HG03565 (cell line): ENCODE measurements around the gene RUNX1.

Experiments used
- ATAC-seq: cut with Tn5 transposase; IDR thresholded peaks from one replicate; pipeline ENCODE4 v1.9.1; 2021; ENCODE audit warnings: mild to moderate bottlenecking, moderate library complexity; ENCODE audit not compliant: unreplicated experiment

Gene RUNX1

GRCh38 chr21:35048706-35049617 is at the start of gene RUNX1:
Gene RUNX1 (minus strand): TSS chr21:35049302.
- ATAC-seq: peak; percentile 43

DNA sequence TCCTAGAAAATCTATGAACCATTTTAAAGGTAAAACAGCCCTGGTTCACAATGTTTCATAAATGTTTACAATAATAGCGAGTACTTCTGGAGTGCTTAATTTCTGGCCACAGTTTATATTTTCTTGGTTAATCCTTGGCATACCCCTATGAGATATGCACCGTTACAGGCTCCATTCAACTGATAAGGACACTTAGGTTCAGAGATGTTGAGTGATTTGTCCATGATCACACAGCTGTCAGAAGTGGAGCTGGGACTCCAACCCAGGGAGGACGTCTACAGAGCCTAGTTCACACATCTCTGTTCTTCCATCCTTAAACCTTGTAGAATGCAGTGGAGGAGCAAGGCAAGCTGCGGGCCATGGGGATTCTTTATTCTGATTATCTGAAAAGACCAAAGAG is 48.4 kb upstream of the RUNX1 start:
- no peak for ATAC-seq

- ATAC-seq: no peak
Measured at GRCh38 chr21:35096959-35097358, 47.9 kb upstream of the RUNX1 start.

GRCh38 chr21:35095859-35096291 is 46.8 kb upstream of the RUNX1 start:
- no peak for ATAC-seq

DNA sequence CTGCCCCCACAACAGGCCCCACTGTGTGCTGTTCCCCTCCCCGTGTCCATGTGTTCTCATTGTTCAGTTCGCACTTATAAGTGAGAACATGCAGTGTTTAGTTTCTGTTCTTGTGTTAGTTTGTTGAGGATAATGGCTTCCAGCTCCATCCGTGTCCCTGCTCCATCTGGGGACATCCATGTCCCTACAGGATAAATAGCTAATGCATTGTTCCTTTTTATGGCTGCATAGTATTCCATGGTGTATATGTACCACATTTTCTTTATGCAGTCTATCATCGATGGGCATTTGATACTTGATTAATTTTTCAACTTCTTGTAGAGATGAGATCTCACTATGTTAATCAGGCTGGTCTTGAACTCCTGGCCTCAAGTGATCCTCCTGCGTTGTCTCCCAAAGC is 44.4 kb upstream of the RUNX1 start:
- no peak for ATAC-seq

DNA sequence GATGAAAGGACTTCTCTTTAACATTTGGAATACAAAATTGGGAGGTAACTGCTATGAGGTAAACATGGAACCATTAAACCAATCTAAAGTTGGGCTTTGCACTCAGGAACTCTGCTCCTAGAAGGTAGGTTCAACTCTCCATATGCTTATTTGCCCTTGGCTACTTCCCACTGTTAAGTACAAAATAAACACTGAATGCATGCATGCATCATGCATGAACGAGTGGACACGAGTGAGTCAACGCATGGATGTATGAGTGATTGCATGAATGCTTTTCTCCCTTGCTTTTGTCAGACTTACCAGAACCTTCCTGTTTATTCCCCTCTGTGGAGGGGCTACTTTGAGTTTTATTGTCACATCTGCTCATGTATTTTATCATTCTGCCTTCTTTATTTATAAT is 42.4 kb upstream of the RUNX1 start:
- no peak for ATAC-seq

DNA sequence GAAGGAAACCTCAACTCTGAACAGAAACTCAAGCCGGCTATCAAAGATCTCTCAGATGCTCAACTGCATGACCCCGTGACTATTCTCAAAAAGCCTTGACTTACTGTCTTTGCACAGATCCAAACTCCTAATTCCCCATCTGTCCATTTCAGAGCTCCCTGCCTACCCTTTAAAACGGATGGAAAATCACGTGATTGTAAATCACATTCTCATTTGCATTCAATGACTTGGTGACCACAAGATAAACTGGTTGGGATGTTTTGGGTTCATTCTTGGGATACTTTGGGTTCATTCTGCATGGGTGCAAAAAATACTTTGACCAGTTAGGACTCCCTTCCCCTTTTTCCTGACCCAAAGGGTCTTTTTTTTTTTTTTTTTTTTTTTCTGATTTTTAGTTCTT is 41.3 kb upstream of the RUNX1 start:
- ATAC-seq: no peak

GRCh38 chr21:35088319-35088771 is 39.2 kb upstream of the RUNX1 start:
- ATAC-seq: no peak

DNA sequence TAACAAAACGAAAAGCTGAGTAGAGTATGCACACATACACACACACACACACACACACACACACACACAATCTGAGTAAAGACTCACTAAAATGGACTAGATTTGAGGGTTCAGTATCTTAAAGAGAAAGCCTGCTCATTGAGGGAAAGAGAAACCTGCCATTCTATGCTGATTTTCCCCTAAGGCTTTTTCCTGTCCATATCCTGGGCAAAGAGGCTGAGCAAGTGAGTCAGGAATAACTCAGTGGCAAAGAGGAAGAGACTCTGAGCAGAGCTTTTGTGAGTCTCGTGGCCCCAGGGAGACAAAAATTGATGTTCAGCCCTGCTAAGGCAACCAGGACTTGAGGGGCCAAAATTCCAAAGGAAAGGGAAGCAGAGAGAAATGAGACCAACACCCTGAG is 37.3 kb upstream of the RUNX1 start:
- ATAC-seq: no peak

GRCh38 chr21:35084869-35085268 is 35.8 kb upstream of the RUNX1 start:
- no peak for ATAC-seq

DNA sequence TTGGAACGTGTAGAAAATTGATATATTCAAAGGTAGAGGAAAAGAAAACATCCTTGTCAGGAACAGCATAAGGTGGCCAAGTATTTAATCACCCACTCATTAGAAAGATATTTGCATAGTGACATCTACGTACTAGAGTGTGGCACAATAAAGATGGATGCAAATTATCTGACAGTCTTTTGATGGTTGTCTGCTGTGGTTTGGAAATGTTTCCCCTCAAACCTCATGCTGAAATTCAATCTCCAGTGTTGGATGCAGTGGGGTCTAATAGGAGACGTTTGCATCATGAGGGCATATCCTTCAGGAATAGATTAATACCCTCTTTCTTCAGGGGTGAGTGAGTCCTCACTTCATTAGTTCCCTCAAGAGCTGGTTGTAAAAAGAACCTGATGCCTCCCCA is 34.1 kb upstream of the RUNX1 start:
- ATAC-seq: no peak

DNA sequence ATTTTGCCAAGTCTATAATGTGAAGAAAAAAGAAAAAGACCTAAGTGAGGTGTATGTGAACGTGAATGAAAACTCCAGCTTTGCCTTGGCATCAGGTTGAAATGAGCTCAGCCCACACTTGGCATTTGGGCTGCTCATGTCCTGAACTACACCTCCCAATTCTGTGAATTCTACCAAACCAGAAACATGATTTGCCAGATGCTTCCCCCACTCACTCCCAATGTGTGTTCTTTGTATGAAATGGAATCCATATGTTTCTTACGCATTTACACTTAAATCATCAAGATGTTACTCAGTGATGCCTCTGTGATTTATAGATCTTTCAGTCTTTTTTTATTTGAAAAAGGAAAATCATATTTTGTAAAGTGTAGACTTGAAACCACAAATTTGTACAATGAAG is 32.8 kb upstream of the RUNX1 start:
- ATAC-seq: no peak

DNA sequence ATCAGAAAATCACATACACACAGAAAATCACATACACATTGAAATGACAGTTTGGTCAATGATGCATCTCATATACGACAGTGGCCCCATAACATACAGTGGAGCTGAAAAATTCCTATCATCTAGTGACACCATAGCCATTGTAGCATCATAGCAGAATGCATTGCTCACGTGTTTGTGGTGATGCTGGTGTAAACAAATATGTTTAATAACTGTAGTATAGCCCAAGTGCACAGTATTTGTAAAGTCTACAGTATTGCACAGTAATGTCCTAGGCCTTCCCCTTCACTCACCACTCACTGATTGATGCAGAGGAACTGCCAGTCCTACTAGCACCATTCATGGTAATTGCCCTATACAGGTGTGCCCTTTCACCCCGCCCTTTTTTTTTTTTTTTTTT is 30.1 kb upstream of the RUNX1 start:
- no peak for ATAC-seq

- ATAC-seq: no peak
Measured at GRCh38 chr21:35077975-35078374, 28.9 kb upstream of the RUNX1 start.

DNA sequence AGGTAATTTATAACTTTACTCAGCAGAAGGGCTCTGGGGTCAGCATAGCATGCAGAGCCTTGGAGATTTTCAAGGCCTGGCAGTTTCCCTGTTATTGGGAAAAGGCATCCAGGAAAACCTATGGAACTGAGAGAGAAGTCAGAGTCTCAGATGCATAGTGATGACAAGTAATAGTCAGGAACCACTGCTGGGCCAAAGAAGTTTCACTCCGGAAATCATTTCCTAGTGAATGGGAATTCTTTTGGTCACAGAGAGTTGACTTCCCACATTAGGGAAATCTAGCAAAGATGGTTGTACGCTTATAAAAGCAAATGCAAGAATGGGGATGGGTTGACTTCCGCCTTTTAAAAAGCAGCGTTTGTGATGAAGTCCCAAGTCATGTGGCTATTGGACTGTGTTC is 28.4 kb upstream of the RUNX1 start:
- ATAC-seq: no peak

DNA sequence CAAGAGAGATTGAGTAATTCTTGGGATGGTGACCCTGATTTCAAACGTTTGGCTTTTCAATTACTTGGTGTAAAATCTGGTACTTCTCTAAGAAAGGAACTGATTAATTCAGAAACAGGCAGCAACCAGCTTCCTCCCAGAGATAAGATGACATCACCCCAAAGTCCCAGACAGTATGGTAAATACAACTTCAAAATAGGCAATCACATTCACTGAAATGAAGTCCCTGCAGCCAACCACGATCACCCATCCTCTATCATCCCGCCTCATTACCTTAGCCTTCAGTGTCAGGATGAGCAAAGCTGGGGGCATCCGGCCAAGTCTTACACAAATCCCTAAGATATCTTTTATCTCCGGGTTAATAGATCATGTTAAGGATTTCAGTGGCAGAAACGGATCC is 26.4 kb upstream of the RUNX1 start:
- no peak for ATAC-seq

DNA sequence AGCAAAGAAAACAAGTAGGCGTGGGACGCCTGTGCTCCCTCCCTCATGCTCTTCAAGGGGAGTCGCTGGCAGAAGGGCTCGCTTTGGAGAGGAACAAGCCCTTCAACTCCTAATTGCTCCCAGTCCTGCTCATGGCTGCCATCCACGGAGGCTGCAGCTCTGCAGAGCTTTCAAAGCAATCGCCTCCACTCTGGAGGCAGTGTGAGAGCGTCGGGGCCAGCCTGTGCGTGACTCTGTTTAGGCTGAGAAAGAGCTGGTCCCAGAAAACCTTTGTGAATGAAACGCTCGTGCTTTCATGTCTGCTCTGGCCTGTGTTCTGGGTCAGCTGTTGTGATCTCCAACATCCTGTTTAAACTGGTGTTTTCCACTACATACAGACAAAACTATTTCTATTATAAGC is 23.9 kb upstream of the RUNX1 start:
- ATAC-seq: no peak

- no peak for ATAC-seq
Measured at GRCh38 chr21:35072557-35072956, 23.5 kb upstream of the RUNX1 start.

- no peak for ATAC-seq
Measured at GRCh38 chr21:35071347-35071746, 22.2 kb upstream of the RUNX1 start.

- ATAC-seq: no peak
Measured at GRCh38 chr21:35070436-35070835, 21.3 kb upstream of the RUNX1 start.

GRCh38 chr21:35066824-35067223 is 17.7 kb upstream of the RUNX1 start:
- ATAC-seq: no peak

DNA sequence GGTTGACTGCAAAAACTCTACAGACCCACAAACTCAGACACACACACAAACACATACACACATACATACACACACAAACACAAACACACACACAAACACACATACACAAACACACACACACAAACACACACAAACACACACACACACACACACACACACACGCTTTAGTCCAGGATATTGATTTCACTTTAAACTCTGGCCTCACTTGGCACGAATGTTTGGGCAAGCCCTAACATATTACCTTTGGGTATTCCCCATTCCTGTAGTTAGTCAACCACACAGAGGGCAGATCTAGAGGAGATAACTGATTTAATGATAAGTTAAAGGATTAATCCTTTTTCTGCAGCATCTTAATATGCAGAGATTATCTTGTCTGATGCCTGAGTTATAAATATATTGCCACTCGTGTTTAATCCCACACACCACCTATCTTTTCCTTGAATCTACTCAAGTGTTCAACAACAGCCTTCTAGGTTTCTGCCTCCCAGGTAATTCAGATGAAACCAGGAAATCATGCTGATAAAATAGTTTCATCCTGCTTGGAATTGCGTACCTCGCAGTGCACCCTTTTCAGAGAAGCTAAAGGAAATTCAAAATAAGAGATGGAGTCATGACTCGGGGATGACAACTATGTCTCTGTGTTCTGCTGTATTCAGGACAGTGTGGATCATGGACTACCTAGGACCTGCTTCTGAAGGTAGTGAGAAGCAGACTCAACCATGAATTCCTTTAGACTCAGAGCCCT is 14.5 kb upstream of the RUNX1 start:
- ATAC-seq: no peak
